Measurements from ENCODE around the gene KLHL13.
"Not testable (repeated sequence)": the region's sequence is repeated elsewhere in the genome, so short reads cannot be mapped to it uniquely, and the experiment has no call there.

DNA sequence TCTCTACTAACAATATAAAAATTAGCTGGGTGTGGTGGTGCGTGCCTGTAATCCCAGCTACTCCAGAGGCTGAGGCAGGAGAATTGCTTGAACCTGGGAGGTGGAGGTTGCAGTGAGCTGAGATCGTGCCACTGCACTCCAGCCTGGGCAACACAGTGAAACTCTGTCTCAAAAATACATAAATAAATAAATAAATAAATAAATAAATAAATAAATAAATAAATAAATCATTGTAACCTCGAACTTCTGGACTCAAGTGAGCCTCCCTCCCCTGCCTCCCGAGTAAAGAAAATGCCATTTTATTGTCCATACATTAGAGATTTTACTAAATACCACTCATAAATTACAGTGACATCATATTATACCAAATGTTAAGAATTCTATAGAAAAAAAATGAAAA is 7.6 kb upstream of the KLHL13 start:
- TF ChIP-seq, protein P1, sequence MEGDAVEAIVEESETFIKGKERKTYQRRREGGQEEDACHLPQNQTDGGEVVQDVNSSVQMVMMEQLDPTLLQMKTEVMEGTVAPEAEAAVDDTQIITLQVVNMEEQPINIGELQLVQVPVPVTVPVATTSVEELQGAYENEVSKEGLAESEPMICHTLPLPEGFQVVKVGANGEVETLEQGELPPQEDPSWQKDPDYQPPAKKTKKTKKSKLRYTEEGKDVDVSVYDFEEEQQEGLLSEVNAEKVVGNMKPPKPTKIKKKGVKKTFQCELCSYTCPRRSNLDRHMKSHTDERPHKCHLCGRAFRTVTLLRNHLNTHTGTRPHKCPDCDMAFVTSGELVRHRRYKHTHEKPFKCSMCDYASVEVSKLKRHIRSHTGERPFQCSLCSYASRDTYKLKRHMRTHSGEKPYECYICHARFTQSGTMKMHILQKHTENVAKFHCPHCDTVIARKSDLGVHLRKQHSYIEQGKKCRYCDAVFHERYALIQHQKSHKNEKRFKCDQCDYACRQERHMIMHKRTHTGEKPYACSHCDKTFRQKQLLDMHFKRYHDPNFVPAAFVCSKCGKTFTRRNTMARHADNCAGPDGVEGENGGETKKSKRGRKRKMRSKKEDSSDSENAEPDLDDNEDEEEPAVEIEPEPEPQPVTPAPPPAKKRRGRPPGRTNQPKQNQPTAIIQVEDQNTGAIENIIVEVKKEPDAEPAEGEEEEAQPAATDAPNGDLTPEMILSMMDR (IDR thresholded peaks at IDR 0.05) = not testable (repeated sequence)
- TF ChIP-seq POLR2A (IDR thresholded peaks at IDR 0.05) = not testable (repeated sequence)
